Measurements from ENCODE around the gene MRPL41.
A peak's percentile ranks its signal among the peaks of the same experiment; 100 is the strongest.
"Not testable (repeated sequence)": the region's sequence is repeated elsewhere in the genome, so short reads cannot be mapped to it uniquely, and the experiment has no call there.

The MRPL41 gene

GRCh38 chr9:137524161-137524980 is 27.3 kb upstream of the MRPL41 start:
- H3K27ac ChIP-seq (ENCODE audit: insufficient read depth in 1 of 2, low read depth in 1 of 2, low read length in 2 of 2, poor library complexity in 1 of 2, severe bottlenecking in 2 of 2): no peak overlapping the region
- peaks cover 0 to 2% (median 0%) of the 10 kb centered on the region in 4 experiments for H3K4me1 ChIP-seq (ENCODE audit: control extremely low read depth in 1 of 4, control insufficient read depth in 4 of 4, insufficient read depth in 4 of 4, low read length in 3 of 4)
- ChIA-PET POLR2A (no interaction called here), CTCF (interaction anchor here (0.8 to 1.2 kb wide), 6 partner anchors 10 to 100 kb away, joined by 3 to 4 read pairs (median 3); no protein-coding TSS in a partner anchor)
- H3K9me3 ChIP-seq (ENCODE audit: control extremely low read depth in 1 of 5, control insufficient read depth in 4 of 5, insufficient read depth in 2 of 5, low read depth in 1 of 5, low read length in 4 of 5): no peaks in the 10 kb centered on the region
- H3K27me3 ChIP-seq (replicated peaks in 2 of 5; ENCODE audit: control insufficient read depth in 4 of 5, insufficient read depth in 5 of 5, low read length in 4 of 5): no peaks in the 10 kb centered on the region
- DNase-seq: no peak
- 98% methylated on average over 33 of the region's 33 CpGs for WGBS (ENCODE audit: insufficient coverage)
- H3K36me3 ChIP-seq (ENCODE audit: control insufficient read depth in 4 of 4, insufficient read depth in 4 of 4, low read length in 3 of 4): peaks cover 0 to 4% (median 0%) of the 10 kb centered on the region in 4 experiments
- H3K4me3 ChIP-seq (ENCODE audit: control insufficient read depth in 1 of 7, extremely low read depth in 1 of 7, insufficient read depth in 4 of 7, low read depth in 2 of 7, low read length in 6 of 7): no peak overlapping the region

- no peaks in the 10 kb centered on the region for H3K9me3 ChIP-seq (ENCODE audit: control extremely low read depth in 1 of 5, control insufficient read depth in 4 of 5, insufficient read depth in 2 of 5, low read depth in 1 of 5, low read length in 4 of 5)
- H3K27ac ChIP-seq (ENCODE audit: insufficient read depth in 1 of 2, low read depth in 1 of 2, low read length in 2 of 2, poor library complexity in 1 of 2, severe bottlenecking in 2 of 2): no peak overlapping the region
- H3K27me3 ChIP-seq (replicated peaks in 2 of 5; ENCODE audit: control insufficient read depth in 4 of 5, insufficient read depth in 5 of 5, low read length in 4 of 5): no peaks in the 10 kb centered on the region
- H3K36me3 ChIP-seq (ENCODE audit: control insufficient read depth in 4 of 4, insufficient read depth in 4 of 4, low read length in 3 of 4): peaks cover 0 to under 1% (median 0%) of the 10 kb centered on the region in 4 experiments
- ChIA-PET CTCF (interaction anchor here (0.8 to 1.2 kb wide), 6 partner anchors 10 to 101 kb away, joined by 3 to 4 read pairs (median 3); no protein-coding TSS in a partner anchor), POLR2A (no interaction called here)
- WGBS (ENCODE audit: insufficient coverage): 100% methylated on average over 2 of the region's 5 CpGs
- H3K4me3 ChIP-seq (ENCODE audit: control insufficient read depth in 1 of 7, extremely low read depth in 1 of 7, insufficient read depth in 4 of 7, low read depth in 2 of 7, low read length in 6 of 7): no peak overlapping the region
- DNase-seq: no peak
- H3K4me1 ChIP-seq (ENCODE audit: control extremely low read depth in 1 of 4, control insufficient read depth in 4 of 4, insufficient read depth in 4 of 4, low read length in 3 of 4): peaks cover 0 to 2% (median 0%) of the 10 kb centered on the region in 4 experiments
Observed at GRCh38 chr9:137524981-137525317, 26.7 kb upstream of the MRPL41 start.

- H3K27me3 ChIP-seq (replicated peaks in 2 of 5; ENCODE audit: control insufficient read depth in 4 of 5, insufficient read depth in 5 of 5, low read length in 4 of 5): no peaks in the 10 kb centered on the region
- POLR2A ChIA-PET: no interaction called here
- H3K27ac ChIP-seq (ENCODE audit: insufficient read depth in 1 of 2, low read depth in 1 of 2, low read length in 2 of 2, poor library complexity in 1 of 2, severe bottlenecking in 2 of 2): no peak overlapping the region
- H3K4me3 ChIP-seq (ENCODE audit: control insufficient read depth in 1 of 7, extremely low read depth in 1 of 7, insufficient read depth in 4 of 7, low read depth in 2 of 7, low read length in 6 of 7): no peak overlapping the region
- H3K36me3 ChIP-seq (ENCODE audit: control insufficient read depth in 4 of 4, insufficient read depth in 4 of 4, low read length in 3 of 4): no peaks in the 10 kb centered on the region
- DNase-seq: no peak
- CTCF ChIA-PET: interaction anchor here (0.9 kb wide), 1 partner anchor 15 kb away, joined by 3 read pairs; no protein-coding TSS in a partner anchor
- H3K9me3 ChIP-seq (ENCODE audit: control extremely low read depth in 1 of 5, control insufficient read depth in 4 of 5, insufficient read depth in 2 of 5, low read depth in 1 of 5, low read length in 4 of 5): no peaks in the 10 kb centered on the region
- H3K4me1 ChIP-seq (ENCODE audit: control extremely low read depth in 1 of 4, control insufficient read depth in 4 of 4, insufficient read depth in 4 of 4, low read length in 3 of 4): peaks cover 0 to 24% (median 16%) of the 10 kb centered on the region in 4 experiments
- 67% methylated on average over 5 of the region's 5 CpGs for WGBS (ENCODE audit: insufficient coverage)
Observed at GRCh38 chr9:137530331-137530730, 21.3 kb upstream of the MRPL41 start.

GRCh38 chr9:137531099-137531765 is 20.4 kb upstream of the MRPL41 start:
- WGBS (ENCODE audit: insufficient coverage): 29% methylated on average over 10 of the region's 17 CpGs
- Histone ChIP-seq H3K27ac (ENCODE audit: insufficient read depth in 1 of 2, low read depth in 1 of 2, low read length in 2 of 2, poor library complexity in 1 of 2, severe bottlenecking in 2 of 2) (no peak overlapping the region), H3K36me3 (ENCODE audit: control insufficient read depth in 4 of 4, insufficient read depth in 4 of 4, low read length in 3 of 4) (no peaks in the 10 kb centered on the region), H3K27me3 (replicated peaks in 2 of 5; ENCODE audit: control insufficient read depth in 4 of 5, insufficient read depth in 5 of 5, low read length in 4 of 5) (no peaks in the 10 kb centered on the region), H3K4me3 (ENCODE audit: control insufficient read depth in 1 of 7, extremely low read depth in 1 of 7, insufficient read depth in 4 of 7, low read depth in 2 of 7, low read length in 6 of 7) (no peak overlapping the region), H3K9me3 (ENCODE audit: control extremely low read depth in 1 of 5, control insufficient read depth in 4 of 5, insufficient read depth in 2 of 5, low read depth in 1 of 5, low read length in 4 of 5) (peaks cover 0 to 4% (median 2%) of the 10 kb centered on the region in 5 experiments), H3K4me1 (ENCODE audit: control extremely low read depth in 1 of 4, control insufficient read depth in 4 of 4, insufficient read depth in 4 of 4, low read length in 3 of 4) (peaks cover 0 to 26% (median 17%) of the 10 kb centered on the region in 4 experiments)
- ChIA-PET CTCF (interaction anchor here (0.9 to 1.2 kb wide), 3 partner anchors 14 to 245 kb away, joined by 3 read pairs; no protein-coding TSS in a partner anchor), POLR2A (no interaction called here)
- peak in 1 of 3 donors; percentile 19 for DNase-seq

- Histone ChIP-seq H3K9me3 (ENCODE audit: control extremely low read depth in 1 of 5, control insufficient read depth in 4 of 5, insufficient read depth in 2 of 5, low read depth in 1 of 5, low read length in 4 of 5) (peaks cover 0 to 12% (median 4%) of the 10 kb centered on the region in 5 experiments), H3K4me1 (ENCODE audit: control extremely low read depth in 1 of 4, control insufficient read depth in 4 of 4, insufficient read depth in 4 of 4, low read length in 3 of 4) (peaks cover 0 to 30% (median 25%) of the 10 kb centered on the region in 4 experiments)
- POLR2A ChIA-PET; H3K36me3 ChIP-seq (ENCODE audit: control insufficient read depth in 4 of 4, insufficient read depth in 4 of 4, low read length in 3 of 4); DNase-seq; H3K27ac ChIP-seq (ENCODE audit: insufficient read depth in 1 of 2, low read depth in 1 of 2, low read length in 2 of 2, poor library complexity in 1 of 2, severe bottlenecking in 2 of 2); H3K27me3 ChIP-seq (replicated peaks in 2 of 5; ENCODE audit: control insufficient read depth in 4 of 5, insufficient read depth in 5 of 5, low read length in 4 of 5); CTCF ChIA-PET; H3K4me3 ChIP-seq (ENCODE audit: control insufficient read depth in 1 of 7, extremely low read depth in 1 of 7, insufficient read depth in 4 of 7, low read depth in 2 of 7, low read length in 6 of 7): not testable (repeated sequence)
- 94% methylated on average over 9 of the region's 10 CpGs for WGBS (ENCODE audit: insufficient coverage)
Observed at GRCh38 chr9:137532891-137533468, 18.7 kb upstream of the MRPL41 start.

- peak; percentile 54 to 75 (median 64) for DNase-seq
- H3K27me3 ChIP-seq (replicated peaks in 2 of 5; ENCODE audit: control insufficient read depth in 4 of 5, insufficient read depth in 5 of 5, low read length in 4 of 5): no peaks in the 10 kb centered on the region
- H3K36me3 ChIP-seq (ENCODE audit: control insufficient read depth in 4 of 4, insufficient read depth in 4 of 4, low read length in 3 of 4): peaks cover 0 to 2% (median 0%) of the 10 kb centered on the region in 4 experiments
- H3K27ac ChIP-seq (ENCODE audit: insufficient read depth in 1 of 2, low read depth in 1 of 2, low read length in 2 of 2, poor library complexity in 1 of 2, severe bottlenecking in 2 of 2): no peak overlapping the region
- POLR2A ChIA-PET: no interaction called here
- no peak overlapping the region for H3K4me3 ChIP-seq (ENCODE audit: control insufficient read depth in 1 of 7, extremely low read depth in 1 of 7, insufficient read depth in 4 of 7, low read depth in 2 of 7, low read length in 6 of 7)
- 68% methylated on average over 12 of the region's 19 CpGs for WGBS (ENCODE audit: insufficient coverage)
- CTCF ChIA-PET: interaction anchor here (0.7 to 1.5 kb wide), 5 partner anchors 10 to 156 kb away, joined by 3 to 6 read pairs (median 3); partner anchors contain the start of gene PNPLA7
- peaks cover 0 to 13% (median 4%) of the 10 kb centered on the region in 5 experiments for H3K9me3 ChIP-seq (ENCODE audit: control extremely low read depth in 1 of 5, control insufficient read depth in 4 of 5, insufficient read depth in 2 of 5, low read depth in 1 of 5, low read length in 4 of 5)
- peaks cover 0 to 30% (median 25%) of the 10 kb centered on the region in 4 experiments for H3K4me1 ChIP-seq (ENCODE audit: control extremely low read depth in 1 of 4, control insufficient read depth in 4 of 4, insufficient read depth in 4 of 4, low read length in 3 of 4)
Observed at GRCh38 chr9:137534256-137535119, 17.2 kb upstream of the MRPL41 start.
